Measurements from ENCODE around the gene ATOH7. TPM values are rescaled to one million over a fixed set of nuclear protein-coding genes. Genes with fewer than 3 reads are reported as not detected.
"Not testable (repeated sequence)": the region's sequence is repeated elsewhere in the genome, so short reads cannot be mapped to it uniquely, and the experiment has no call there.

ATOH7 gene
- total RNA-seq, 2 experiments from 2014 or later, result not detected

DNA sequence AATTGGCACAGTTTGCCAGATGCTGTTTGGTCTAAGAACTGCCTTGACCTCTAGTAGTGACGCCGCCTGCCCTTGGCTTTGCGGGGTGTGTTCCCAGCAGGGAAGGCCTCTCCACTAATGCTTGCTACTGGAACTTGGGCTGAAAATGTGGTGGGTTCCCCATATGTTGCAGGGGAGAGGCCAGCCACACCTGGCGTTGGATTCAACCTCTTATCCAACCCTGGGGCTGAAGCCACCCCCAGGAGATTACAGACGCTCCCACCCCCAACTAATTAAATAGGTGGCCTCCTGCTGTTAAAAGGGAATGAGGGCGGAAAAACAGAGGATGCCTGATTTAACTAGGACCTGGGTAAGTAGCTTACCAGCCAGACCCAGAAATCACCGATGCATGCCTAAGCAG lies 19.2 kb upstream of the ATOH7 start:
- no peaks in the 10 kb centered on the region for H3K36me3 Mint-ChIP-seq
- no peak overlapping the region for H3K4me3 Mint-ChIP-seq
- CTCF ChIA-PET, result no interaction called here
- DNase-seq (no peak), ATAC-seq (no peak)
- no peaks in the 10 kb centered on the region for H3K9me3 Mint-ChIP-seq (ENCODE audit: low read depth)
- no peaks in the 10 kb centered on the region for H3K4me1 Mint-ChIP-seq
- peaks cover 5% of the 10 kb centered on the region for H3K27me3 Mint-ChIP-seq
- H3K27ac Mint-ChIP-seq, result no peak overlapping the region

DNA sequence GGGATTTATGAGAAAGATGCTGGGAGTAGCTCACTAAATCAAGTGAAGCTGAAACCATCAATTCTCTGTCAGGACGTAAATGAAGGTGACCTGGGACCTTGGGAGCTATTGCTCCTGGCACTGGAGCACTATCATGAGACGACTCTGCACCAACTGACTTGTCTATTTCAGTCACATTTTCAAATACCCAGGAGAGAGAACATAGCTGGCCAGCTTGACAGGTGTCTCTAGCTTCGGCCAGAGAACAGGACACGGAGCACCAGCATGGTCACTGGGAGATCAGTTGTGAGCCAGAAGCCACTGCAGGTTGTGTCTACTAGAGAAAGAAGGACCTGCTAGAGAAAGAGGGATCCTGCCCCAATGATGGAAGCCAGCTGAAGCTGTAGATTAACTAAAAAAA lies 17.4 kb upstream of the ATOH7 start:
- no peaks in the 10 kb centered on the region for H3K9me3 Mint-ChIP-seq (ENCODE audit: low read depth)
- H3K27ac Mint-ChIP-seq, result no peak overlapping the region
- ATAC-seq (no peak), DNase-seq (no peak)
- CTCF ChIA-PET, result no interaction called here
- H3K27me3 Mint-ChIP-seq, result no peaks in the 10 kb centered on the region
- no peaks in the 10 kb centered on the region for H3K4me1 Mint-ChIP-seq
- H3K4me3 Mint-ChIP-seq, result no peak overlapping the region
- no peaks in the 10 kb centered on the region for H3K36me3 Mint-ChIP-seq

DNA sequence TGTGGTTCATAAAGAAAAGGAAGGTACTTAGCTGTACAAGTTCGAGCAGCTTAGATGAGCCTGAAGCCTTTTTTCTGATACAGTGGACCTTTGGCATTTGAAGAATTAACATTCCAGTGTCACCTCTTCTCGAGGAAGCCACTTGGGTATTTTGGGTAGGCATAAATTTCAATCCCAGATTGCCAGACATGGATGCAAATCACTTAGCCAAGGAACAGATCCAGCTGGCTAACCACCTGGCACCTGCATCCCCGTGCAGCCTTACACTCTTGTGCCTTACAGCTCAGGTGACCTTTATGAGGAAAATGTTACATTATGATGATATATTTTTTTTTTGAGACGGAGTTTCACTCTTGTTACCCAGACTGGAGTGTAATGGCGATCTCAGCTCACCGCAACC lies 16.0 kb upstream of the ATOH7 start:
- CTCF ChIA-PET, result interaction anchor here (1.4 kb wide), 1 partner anchor 35 kb away, joined by 4 read pairs; no protein-coding TSS in a partner anchor
- no peak for DNase-seq
- Mint-ChIP-seq H3K4me3 (no peak overlapping the region), H3K27me3 (no peaks in the 10 kb centered on the region), H3K36me3 (no peaks in the 10 kb centered on the region), H3K27ac (no peak overlapping the region), H3K4me1 (no peaks in the 10 kb centered on the region), H3K9me3 (ENCODE audit: low read depth) (no peaks in the 10 kb centered on the region)
- ATAC-seq, result no peak

DNA sequence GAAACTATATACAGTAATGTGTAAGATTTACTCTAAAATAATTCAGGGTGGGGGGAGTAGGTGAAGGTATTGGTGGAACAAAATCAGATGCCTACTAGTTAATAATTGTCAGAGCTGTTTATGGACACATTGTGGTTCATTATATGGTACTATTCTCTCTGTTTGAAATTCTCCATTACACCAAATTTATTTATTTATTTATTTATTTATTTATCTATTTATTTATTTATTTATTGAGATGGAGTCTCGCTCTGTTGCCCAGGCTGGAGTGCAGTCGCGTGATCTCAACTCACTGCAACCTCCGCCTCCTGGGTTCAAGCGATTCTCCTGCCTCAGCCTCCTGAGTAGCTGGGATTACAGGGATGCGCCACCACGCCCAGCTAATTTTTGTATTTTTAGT lies 14.5 kb upstream of the ATOH7 start:
- H3K36me3 Mint-ChIP-seq; ATAC-seq; H3K4me1 Mint-ChIP-seq; DNase-seq; H3K27ac Mint-ChIP-seq; H3K27me3 Mint-ChIP-seq; H3K4me3 Mint-ChIP-seq; H3K9me3 Mint-ChIP-seq (ENCODE audit: low read depth): not testable (repeated sequence)
- CTCF ChIA-PET, result interaction anchor here (1.4 kb wide), 1 partner anchor 34 kb away, joined by 4 read pairs; no protein-coding TSS in a partner anchor

DNA sequence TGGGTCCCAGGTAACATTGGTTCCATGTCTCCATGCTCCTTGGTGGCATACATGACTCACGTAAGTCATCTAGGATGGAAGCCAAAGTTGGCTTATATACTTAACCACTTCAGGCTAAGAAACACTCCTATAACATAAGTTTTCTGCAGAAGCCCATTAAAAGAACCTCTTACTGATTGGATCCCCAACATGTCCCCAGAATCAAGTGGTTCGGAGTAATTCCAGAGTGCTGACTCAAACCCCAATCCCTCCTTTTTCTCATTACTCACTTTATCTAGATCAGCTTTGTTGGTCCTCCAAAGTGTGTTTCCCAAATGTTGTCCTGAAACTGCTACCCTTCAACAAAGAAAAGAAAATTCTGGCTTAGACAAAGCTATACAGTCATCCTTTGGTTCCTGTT lies 10.1 kb upstream of the ATOH7 start:
- Mint-ChIP-seq H3K9me3 (ENCODE audit: low read depth) (no peaks in the 10 kb centered on the region), H3K4me1 (no peaks in the 10 kb centered on the region), H3K4me3 (no peak overlapping the region), H3K36me3 (no peaks in the 10 kb centered on the region), H3K27ac (no peak overlapping the region), H3K27me3 (no peaks in the 10 kb centered on the region)
- ATAC-seq, result no peak
- DNase-seq, result no peak
- CTCF ChIA-PET, result no interaction called here

DNA sequence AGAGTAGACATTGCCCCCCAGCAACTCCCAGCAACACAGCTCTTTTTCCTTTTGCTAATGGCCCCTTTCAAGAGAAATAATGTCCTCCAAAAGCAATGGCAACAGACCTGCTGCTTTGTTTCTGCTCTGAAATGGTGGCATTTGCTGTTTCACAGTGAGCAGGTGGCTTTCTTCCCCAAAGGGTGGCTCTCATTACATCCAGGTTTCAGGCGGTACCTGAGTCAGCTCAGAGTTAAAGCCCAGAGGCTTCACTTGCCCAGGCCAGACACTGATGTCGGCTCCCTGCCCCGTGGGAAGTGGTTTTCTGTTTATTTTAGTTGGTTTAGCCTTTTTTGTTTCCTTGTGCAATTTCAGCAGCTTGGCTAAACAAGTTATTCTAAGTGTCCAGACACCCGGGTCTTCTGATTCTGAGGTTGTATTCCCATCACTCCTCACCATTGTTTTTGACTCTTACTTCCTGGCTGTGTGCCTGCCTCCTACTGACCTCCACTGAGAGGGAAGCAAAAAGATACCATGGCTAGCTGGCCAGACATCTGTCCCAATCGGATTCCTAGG lies 7.8 kb upstream of the ATOH7 start:
- no peak for ATAC-seq
- H3K4me1 Mint-ChIP-seq, result no peaks in the 10 kb centered on the region
- H3K4me3 Mint-ChIP-seq, result no peak overlapping the region
- peaks cover 3% of the 10 kb centered on the region for H3K27me3 Mint-ChIP-seq
- DNase-seq, result no peak
- no peak overlapping the region for H3K27ac Mint-ChIP-seq
- CTCF ChIA-PET, result interaction anchor here (1.8 kb wide), 1 partner anchor 9 kb away, joined by 9 read pairs; no protein-coding TSS in a partner anchor
- H3K9me3 Mint-ChIP-seq (ENCODE audit: low read depth), result no peaks in the 10 kb centered on the region
- H3K36me3 Mint-ChIP-seq, result no peaks in the 10 kb centered on the region

DNA sequence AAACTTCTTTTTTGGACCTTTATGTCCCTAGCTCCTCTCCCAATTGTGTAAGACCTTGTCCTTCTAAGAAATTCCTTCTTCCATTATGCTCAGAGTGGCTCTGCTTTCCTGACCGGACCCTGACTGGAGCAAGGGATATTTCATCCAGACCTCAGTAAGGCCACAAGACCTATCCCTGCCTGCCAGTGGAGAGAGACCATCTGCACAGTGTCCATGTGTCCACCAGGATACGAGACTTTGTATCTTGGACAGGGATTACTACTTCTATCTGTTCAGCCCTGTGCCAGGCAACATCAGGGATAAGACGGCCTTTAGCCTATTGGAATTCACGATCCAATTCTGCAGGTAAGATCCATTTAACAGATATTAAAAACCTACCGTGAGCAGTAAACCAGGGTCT lies 7.2 kb upstream of the ATOH7 start:
- Mint-ChIP-seq H3K27me3 (peaks cover 4% of the 10 kb centered on the region), H3K4me1 (no peaks in the 10 kb centered on the region), H3K27ac (no peak overlapping the region), H3K4me3 (no peak overlapping the region), H3K9me3 (ENCODE audit: low read depth) (no peaks in the 10 kb centered on the region), H3K36me3 (no peaks in the 10 kb centered on the region)
- ATAC-seq (no peak), DNase-seq (no peak)
- CTCF ChIA-PET, result interaction anchor here (1.8 kb wide), 1 partner anchor 8 kb away, joined by 9 read pairs; no protein-coding TSS in a partner anchor

DNA sequence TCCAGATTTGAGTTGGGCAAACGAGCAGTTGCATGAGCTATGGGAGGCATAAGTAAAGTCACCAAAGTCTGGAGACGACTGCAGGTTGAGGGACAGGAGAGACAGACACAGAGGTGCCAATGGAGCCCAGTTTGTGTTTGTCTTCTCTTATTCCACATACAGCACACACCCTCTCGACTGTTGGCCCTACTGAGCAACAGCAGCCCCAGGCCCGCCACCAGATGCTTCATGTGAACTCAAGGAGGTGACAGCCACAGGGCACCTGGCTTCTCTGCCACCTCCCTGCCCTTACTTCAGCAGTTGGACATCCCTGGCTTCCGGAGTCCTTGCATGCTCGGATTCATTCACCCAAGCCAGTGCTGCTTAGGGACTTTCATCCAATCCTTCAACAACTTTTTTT lies 6.5 kb upstream of the ATOH7 start:
- Mint-ChIP-seq H3K27ac (no peak overlapping the region), H3K9me3 (ENCODE audit: low read depth) (no peaks in the 10 kb centered on the region), H3K36me3 (no peaks in the 10 kb centered on the region), H3K27me3 (peaks cover 11% of the 10 kb centered on the region), H3K4me1 (no peaks in the 10 kb centered on the region), H3K4me3 (no peak overlapping the region)
- CTCF ChIA-PET, result no interaction called here
- no peak for ATAC-seq
- no peak for DNase-seq

DNA sequence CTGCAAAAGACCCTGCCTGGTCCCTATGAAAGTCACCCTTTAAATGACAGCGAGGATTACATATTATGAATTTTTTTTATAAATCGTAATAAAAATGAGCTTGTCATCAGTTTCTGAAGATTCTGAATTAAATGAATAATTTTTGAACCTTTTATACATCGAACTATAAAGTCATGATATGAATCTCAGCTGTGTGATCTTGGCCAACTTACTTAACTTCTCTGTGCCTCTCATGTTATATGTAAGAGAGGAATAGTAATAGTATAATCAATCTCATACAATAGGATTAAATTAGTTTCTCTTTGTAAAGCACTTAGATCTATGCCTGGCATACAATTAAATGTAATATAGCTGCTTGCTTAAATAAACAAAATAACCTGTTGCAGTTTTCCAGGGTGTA lies 5.3 kb upstream of the ATOH7 start:
- H3K4me3 Mint-ChIP-seq, result no peak overlapping the region
- no peak overlapping the region for H3K27ac Mint-ChIP-seq
- no peaks in the 10 kb centered on the region for H3K36me3 Mint-ChIP-seq
- CTCF ChIA-PET, result no interaction called here
- ATAC-seq, result no peak
- peaks cover 20% of the 10 kb centered on the region for H3K27me3 Mint-ChIP-seq
- no peak for DNase-seq
- no peaks in the 10 kb centered on the region for H3K4me1 Mint-ChIP-seq
- H3K9me3 Mint-ChIP-seq (ENCODE audit: low read depth), result no peaks in the 10 kb centered on the region

DNA sequence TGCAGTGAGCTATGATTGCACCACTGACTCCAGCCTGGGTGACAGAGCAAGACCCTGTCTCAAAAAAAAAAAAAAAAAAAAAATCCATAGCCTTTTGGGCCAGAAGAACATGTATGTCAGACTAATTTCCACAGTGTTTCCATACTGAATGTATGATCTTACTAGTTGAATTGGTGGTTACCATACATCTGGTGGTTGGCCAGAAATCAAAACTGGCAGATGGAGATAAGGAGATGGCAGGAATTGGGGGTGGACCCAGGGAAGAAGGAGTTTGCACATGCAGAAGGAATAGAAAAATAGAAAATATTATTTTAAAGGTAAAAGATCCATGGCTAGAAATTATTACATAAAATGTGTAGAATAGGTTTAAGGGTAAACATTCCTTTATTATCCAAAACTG lies 3.7 kb upstream of the ATOH7 start:
- Mint-ChIP-seq H3K27ac (no peak overlapping the region), H3K36me3 (no peaks in the 10 kb centered on the region), H3K4me1 (peaks cover 8% of the 10 kb centered on the region), H3K9me3 (ENCODE audit: low read depth) (no peaks in the 10 kb centered on the region), H3K27me3 (peaks cover 30% of the 10 kb centered on the region), H3K4me3 (no peak overlapping the region)
- DNase-seq (no peak), ATAC-seq (no peak)
- CTCF ChIA-PET, result interaction anchor here (1.7 kb wide), 1 partner anchor 22 kb away, joined by 4 read pairs; no protein-coding TSS in a partner anchor

DNA sequence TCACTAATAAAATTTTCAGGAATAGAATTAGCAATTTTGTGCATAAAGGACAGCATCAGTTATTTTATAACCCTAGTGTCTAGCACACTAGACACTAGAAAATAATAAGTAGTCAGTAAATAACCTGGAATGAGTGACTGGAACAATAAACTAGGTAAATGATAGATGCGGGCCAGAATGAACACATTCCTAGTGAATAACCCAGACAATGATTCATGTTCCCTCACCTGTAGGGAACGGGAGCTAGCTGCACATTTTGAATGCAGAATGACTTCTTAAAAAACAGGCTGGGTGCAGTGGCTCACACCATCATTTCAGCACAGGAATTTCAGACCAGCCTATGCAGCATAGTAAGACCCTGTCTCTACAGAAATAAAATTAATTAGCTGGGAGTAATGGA lies 3.2 kb upstream of the ATOH7 start:
- CTCF ChIA-PET, result interaction anchor here (1.7 kb wide), 1 partner anchor 22 kb away, joined by 4 read pairs; no protein-coding TSS in a partner anchor
- peaks cover 33% of the 10 kb centered on the region for H3K27me3 Mint-ChIP-seq

DNA sequence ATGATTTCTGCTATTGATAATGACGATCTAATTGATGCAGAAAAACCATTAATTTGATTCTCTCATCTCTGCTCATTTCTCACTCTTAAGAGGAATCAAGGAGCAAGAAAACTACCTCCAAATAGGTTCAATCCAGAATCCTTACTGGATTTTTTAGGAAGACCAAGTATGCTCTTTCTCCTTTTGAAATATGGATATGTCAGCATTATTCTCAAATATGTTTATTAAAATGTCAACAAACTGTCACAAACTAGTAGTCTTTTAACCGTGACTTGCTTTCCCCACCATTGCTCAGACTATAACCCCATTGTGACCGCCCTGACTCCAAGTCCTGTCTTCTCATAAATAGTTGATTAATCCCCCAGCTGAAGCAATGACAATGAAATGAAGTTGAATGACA lies 1.1 kb upstream of the ATOH7 start:
- CTCF ChIA-PET, result no interaction called here
- no peak overlapping the region for H3K27ac Mint-ChIP-seq
- peaks cover 9% of the 10 kb centered on the region for H3K4me1 Mint-ChIP-seq
- ATAC-seq (no peak), DNase-seq (no peak)
- H3K27me3 Mint-ChIP-seq, result peaks cover 46% of the 10 kb centered on the region
- no peak overlapping the region for H3K4me3 Mint-ChIP-seq
- H3K36me3 Mint-ChIP-seq, result no peaks in the 10 kb centered on the region
- H3K9me3 Mint-ChIP-seq (ENCODE audit: low read depth), result no peaks in the 10 kb centered on the region

More for the DNA sequence above, 3.2 kb upstream of the ATOH7 start:
- no peaks in the 10 kb centered on the region for H3K9me3 Mint-ChIP-seq (ENCODE audit: low read depth)
- DNase-seq (no peak), ATAC-seq (no peak)
- H3K4me3 Mint-ChIP-seq, result no peak overlapping the region
- H3K27ac Mint-ChIP-seq, result no peak overlapping the region
- H3K36me3 Mint-ChIP-seq, result no peaks in the 10 kb centered on the region
- H3K4me1 Mint-ChIP-seq, result peaks cover 9% of the 10 kb centered on the region

DNA sequence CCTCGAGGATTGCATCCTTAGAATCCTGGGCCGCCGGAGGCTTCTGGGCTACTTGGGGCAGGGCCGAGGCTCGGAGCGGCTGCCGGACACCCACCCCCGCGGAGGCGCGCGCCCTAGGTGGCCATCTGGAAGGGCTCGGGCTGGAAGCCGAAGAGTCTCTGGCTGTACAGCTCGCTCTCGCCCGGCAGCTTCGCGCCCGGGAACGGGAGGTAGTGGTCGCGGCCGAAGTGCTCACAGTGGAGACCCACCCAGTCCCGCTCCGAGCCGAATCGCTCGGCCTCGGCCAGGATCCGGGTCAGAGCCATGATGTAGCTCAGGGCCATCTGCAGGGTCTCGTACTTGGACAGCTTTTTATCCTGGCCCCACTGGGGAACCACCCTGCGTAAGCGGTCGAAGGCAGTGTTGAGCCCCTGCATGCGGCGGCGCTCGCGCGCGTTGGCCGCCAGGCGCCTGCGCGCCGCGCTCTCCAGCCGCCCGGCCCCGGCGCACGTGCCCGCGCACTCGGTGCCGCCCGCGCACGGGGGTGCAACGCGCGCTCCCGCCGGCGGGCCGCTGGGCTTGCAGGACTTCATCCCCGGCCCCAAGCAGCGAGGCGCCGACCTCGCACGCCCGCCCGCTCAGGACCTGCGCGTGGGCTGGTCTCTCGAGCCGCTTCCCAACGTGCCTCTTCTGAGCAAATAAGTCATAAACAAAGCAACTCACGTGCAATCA lies 652 bp downstream of the ATOH7 start:
- no peak overlapping the region for H3K27ac Mint-ChIP-seq
- H3K36me3 Mint-ChIP-seq, result no peaks in the 10 kb centered on the region
- DNase-seq, result peak; percentile 48
- peaks cover 53% of the 10 kb centered on the region for H3K27me3 Mint-ChIP-seq
- H3K4me1 Mint-ChIP-seq, result peaks cover 9% of the 10 kb centered on the region
- no peaks in the 10 kb centered on the region for H3K9me3 Mint-ChIP-seq (ENCODE audit: low read depth)
- peak; percentile 94 for ATAC-seq
- CTCF ChIA-PET, result interaction anchor here (1.5 to 4.2 kb wide), 2 partner anchors 9 to 18 kb away, joined by 9 to 19 read pairs; no protein-coding TSS in a partner anchor
- H3K4me3 Mint-ChIP-seq, result peak overlapping the region; percentile 68

DNA sequence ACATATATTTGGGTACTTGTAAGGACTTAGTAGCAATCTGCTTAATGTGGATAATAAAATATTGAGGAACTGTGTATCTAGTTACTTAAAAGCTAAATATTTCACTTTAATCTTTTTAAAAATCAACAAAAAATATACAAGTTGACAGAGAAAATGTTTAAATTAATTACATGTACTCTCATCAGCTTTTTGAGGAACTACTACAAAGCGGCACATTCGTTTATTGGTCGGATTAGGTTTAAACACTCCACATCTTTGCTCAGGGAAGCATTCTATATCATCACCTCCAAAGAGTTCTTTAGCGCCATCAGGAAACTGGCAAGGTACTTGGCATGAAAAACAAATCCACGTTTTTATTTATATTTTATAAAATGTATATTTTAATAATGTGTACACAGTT lies 1.6 kb downstream of the ATOH7 start:
- peaks cover 9% of the 10 kb centered on the region for H3K4me1 Mint-ChIP-seq
- no peak for DNase-seq
- no peak overlapping the region for H3K4me3 Mint-ChIP-seq

More for the DNA sequence above, 1.6 kb downstream of the ATOH7 start:
- no peak overlapping the region for H3K27ac Mint-ChIP-seq
- ATAC-seq, result no peak
- H3K27me3 Mint-ChIP-seq, result peaks cover 52% of the 10 kb centered on the region
- H3K9me3 Mint-ChIP-seq (ENCODE audit: low read depth), result no peaks in the 10 kb centered on the region
- CTCF ChIA-PET, result interaction anchor here (1.5 to 4.2 kb wide), 2 partner anchors 10 to 17 kb away, joined by 9 to 19 read pairs; no protein-coding TSS in a partner anchor
- H3K36me3 Mint-ChIP-seq, result no peaks in the 10 kb centered on the region

All from activated CD8-positive, alpha-beta memory T cell treated with anti-CD3 and anti-CD28 coated beads, Interleukin-2, amount 10 ng/mL, durations not matched to agents 7 days and 5 days (primary cell).